ENCODE measurements around the gene IL12A.

The IL12A gene

GRCh38 chr3:159988617-159989271 lies at the start of gene IL12A:
TSS of gene IL12A (plus strand) at chr3:159988835.
- peak; percentile 89 for DNase-seq

DNA sequence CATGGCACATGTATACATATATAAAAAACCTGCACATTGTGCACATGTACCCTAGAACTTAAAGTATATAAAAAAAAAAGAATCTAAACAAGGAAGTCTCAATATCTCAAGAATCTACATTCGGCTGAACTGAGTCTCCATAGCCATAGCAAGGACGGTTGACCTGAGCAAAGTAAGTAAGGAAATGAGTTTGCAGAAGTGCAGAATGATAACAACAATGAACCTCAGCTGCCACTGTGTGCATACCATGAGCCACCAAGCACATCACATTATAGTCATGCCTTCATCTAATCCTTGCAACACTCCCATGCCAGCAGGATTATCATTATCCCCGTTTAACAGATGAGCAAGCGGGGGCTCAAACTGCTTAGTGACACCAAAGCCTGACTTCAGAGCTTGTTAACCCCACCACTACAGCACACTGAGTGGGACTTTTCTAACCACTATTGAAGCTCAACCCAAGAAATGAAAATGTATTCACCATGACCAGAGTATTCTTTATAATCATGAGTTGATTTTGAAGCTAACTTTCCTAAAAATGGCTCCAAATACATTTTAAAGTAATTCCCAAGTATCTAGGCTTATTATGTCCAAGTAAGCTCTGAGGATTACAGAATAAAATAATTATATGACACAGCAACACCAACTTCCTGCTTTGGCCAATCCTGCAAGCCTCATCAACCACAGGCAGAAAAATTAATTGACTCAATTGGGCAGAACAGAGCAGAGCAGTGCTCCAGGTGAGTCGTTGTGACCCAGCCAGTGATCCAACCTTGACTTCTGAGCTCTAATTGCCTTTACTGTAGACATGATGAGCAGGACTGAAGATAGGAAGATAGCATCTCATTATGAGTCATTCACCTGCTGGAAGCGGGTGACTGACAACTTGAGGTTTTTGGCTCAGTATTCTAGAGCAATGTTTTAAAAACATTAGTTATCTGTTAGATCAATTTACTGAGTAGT lies 47.3 kb upstream of the IL12A start:
- no peak for DNase-seq

DNA sequence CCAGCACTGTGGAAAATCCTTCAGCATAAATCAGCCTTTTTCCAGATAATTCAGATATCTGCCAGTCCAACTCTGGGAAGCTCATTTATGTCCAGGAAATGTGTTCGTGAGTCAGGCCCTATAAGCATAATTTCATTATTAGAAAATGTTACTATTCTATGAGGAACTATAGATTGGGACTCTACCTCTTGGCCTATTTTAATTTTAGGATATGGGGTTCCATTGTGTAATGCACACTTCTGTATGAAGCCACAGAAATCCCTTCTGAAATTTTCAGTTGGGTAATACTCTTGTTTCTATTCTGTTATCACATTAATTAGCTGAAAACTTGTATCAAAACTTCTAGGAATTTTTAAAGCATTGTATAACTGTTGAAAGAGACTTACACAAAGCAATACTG lies 43.9 kb upstream of the IL12A start:
- no peak for DNase-seq

- DNase-seq, result no peak
Observed at GRCh38 chr3:159945930-159946329, 42.7 kb upstream of the IL12A start.

DNA sequence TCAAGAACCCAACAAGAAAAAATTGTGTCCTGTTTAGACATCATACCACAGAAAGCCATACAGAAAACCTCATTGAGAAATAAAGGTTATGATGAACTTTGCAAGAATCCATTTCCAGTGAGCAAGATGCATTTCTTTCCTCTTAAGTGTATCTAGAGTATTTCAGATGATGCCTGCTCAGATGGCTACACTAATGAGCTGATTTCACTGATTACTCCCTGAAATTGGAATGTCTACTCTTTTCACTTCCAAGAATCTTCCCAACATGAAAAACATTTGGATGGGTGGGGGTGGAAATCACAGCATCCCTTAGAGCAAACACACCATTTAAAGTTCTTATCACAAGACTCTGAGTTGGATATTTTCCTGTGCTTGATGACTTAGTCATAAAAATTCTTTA lies 41.4 kb upstream of the IL12A start:
- DNase-seq, result no peak

DNA sequence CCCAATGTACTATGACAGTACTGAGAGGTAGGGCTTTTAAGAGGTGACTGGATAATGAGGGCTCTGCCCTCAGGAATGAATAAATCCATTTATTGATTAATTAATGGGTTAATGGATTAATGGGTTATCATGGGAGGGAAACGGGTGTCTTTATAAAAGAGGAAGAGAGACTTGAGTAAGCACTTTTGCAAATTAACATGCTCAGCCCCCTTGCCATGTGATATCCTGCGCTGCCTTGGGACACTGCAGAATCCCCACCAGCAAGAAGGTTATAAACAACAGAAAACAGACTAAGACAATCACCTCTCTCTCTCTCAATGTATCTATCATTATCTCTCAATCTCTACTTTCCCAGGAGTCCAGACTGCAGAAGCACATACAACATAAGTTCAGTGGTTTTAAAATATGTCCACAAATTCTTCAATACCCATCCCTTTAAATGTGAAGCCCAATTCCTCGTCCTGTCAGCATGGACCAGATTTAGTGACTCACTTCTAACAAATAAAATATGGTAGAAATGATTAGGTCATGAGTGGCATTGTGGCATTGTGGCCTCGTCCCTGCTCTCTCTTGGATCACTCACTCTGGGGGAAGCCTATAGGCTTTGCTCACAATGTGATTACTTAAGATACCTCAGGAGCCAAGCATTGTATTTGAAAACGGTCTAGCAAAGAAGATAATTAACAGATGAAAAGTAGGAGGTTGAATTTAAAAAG lies 40.0 kb upstream of the IL12A start:
- DNase-seq, result no peak

DNA sequence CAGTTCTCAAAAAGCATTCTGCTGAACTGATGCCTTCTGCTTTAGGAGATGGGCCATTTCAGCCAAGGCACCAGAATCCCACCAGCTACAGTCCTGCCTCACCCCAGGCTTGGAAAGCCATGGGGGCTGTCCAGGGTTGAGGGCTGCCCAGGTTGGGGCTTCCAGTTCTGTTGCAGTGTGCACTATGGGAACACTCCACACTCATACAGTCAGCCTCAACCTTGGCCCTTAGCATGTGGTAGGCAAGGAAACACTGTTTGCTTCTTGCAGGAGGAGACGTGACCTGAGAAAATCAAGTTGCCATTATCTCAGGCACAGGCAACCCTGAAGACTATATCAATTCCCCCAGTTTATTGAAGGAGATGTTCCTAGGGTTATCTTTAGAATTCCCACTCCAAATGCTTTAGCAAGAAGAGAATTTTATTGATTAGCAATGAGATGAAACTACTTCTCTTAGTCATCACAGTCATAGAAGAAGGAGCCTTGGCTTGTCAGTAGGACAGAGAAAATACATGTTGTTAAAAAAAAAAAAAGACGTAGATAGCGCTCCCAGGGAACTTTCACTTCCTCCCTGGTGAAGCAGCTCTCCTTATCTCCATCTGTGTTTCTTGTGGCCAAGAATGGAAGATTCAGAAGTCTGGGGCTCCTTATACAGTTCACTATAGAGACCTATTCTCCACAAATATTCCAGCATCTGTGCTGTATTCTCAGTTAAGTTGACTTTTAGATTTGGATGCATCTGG lies 38.3 kb upstream of the IL12A start:
- DNase-seq, result no peak

- no peak for DNase-seq
Observed at GRCh38 chr3:159951540-159951939, 37.1 kb upstream of the IL12A start.

- DNase-seq, result no peak
Observed at GRCh38 chr3:159953325-159954085, 35.1 kb upstream of the IL12A start.

DNA sequence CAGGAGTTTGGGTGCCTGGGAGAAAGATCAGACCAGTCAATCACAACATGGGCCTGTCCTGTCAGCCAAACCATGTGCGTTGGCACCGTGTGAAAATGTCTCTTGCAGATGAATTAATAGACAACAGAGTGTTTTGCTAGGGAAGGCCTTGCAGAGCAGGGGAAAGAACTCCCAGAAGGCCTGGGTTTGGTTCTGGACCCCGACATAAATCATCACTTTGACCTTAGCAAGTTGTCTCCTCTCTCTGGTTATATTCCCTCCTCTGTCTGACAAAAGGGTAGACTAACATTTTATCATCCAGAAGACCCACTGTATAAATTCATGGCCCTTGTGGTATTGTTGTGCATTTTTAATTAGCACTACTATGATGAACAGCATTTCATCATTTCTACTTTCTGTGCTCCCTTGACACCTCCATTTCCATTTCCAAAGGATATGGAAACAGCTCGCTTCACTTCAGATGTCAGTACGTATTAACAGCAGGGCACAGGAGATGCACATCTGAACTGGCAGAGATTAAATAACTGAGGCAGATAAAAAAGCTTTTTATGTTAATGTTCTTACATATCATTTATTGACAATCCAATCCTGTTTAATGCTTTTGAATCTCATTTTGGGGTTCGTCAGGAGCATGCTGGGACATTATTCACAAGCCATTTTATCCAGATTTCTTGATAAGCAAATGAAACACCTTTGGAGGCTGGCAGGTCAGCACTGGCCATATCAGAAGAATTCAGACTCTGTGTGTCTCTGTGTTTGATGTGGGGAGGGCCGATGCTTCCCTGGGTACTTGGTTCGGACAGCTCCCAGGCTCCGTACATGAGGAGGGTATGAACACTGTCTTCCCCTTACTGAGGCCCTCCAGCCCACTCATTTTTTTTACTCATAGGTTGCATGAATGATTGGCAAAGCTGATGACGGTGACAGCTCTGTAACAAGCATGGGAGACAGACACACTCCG lies 28.2 kb upstream of the IL12A start:
- no peak for DNase-seq

- no peak for DNase-seq
Observed at GRCh38 chr3:159964166-159964973, 24.3 kb upstream of the IL12A start.

GRCh38 chr3:159971311-159971710 lies 17.3 kb upstream of the IL12A start:
- no peak for DNase-seq

DNA sequence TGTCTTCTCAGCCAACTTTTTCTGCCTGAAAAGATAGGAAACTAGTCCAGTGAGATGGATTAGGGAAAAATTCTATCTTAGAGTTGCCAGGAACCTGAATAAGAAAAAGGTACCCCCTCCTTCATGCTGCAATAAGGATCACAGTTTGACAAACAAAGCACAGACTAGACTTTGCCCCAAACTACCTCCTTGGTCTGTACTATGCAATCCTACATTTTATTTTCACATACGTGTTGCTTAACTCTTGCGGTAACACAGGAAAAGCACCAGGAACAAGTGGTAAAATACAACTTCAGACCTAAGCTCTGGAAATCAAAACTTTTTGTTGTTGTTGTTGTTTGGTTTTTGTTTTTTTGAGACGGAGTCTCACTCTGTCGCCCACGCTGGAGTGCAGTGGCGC lies 11.3 kb upstream of the IL12A start:
- no peak for DNase-seq

DNA sequence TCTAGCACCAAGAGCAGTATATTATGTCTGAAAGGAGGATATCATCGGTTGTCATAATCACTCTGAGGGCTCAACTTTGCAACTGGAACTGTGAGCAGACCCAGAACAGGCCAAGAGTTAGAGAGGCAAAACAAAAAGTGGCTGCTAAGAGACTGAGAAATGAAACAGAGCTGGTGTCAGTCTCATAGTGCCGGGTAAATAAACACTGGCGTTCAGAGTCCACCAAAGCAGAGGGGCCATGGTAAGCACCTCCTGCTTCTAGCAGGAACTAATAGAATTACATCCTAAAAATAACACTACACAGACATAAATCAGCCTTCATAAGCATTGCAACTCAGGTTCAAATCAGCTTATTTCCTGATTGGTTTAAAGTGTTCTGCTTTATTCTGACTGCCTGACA lies 10.3 kb upstream of the IL12A start:
- DNase-seq, result no peak

- DNase-seq, result no peak
Observed at GRCh38 chr3:159978918-159979703, 9.5 kb upstream of the IL12A start.

- no peak for DNase-seq
Observed at GRCh38 chr3:159982442-159982974, 6.1 kb upstream of the IL12A start.

- peak; percentile 27 for DNase-seq
Observed at GRCh38 chr3:159987291-159987711, 1.3 kb upstream of the IL12A start.

DNA sequence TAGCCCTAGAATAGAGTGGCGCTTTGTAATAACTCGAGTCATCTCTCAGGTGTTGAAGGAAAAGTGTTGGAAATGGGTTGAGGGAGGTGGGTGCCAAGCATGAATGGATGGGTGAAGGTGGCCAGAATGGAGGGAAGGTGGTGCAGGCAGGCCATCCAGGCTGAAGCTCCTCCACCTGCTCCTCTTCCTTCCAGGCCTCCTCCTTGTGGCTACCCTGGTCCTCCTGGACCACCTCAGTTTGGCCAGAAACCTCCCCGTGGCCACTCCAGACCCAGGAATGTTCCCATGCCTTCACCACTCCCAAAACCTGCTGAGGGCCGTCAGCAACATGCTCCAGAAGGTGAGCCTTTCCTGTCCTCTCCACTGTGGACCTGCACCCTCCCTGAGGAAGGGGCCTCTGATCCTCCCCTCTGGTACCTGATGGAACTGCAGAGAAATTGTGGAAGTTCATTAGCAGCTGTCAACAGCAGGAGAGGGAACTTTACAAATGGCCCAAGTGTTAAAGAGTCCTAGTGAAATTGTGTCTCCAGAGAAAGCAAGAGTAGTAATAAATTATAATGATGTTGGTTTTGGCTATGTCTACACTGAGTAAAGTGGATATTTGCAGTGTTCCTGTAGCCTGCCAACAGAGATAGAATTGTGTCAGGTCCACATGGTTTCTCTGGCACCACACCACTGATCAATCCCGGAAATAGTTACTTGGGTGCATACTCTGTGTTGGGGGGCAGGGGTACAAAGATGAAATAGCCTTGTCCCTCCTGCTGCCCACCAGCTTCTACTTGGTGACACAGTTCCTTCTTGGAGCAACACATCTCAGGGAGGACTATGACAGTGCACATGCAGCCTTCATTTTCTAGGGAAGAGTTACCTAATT lies 1.6 kb downstream of the IL12A start:
- DNase-seq, result no peak

Measured in RPMI8226 (cell line).